ENCODE measurements around the gene PCIF1. TPM values are rescaled to one million over a fixed set of nuclear protein-coding genes. Genes with fewer than 3 reads are reported as not detected.

PCIF1 gene
- total and polyA plus RNA-seq, 7 donors, result 26.4 to 39.3 (median 31.9) TPM

DNA sequence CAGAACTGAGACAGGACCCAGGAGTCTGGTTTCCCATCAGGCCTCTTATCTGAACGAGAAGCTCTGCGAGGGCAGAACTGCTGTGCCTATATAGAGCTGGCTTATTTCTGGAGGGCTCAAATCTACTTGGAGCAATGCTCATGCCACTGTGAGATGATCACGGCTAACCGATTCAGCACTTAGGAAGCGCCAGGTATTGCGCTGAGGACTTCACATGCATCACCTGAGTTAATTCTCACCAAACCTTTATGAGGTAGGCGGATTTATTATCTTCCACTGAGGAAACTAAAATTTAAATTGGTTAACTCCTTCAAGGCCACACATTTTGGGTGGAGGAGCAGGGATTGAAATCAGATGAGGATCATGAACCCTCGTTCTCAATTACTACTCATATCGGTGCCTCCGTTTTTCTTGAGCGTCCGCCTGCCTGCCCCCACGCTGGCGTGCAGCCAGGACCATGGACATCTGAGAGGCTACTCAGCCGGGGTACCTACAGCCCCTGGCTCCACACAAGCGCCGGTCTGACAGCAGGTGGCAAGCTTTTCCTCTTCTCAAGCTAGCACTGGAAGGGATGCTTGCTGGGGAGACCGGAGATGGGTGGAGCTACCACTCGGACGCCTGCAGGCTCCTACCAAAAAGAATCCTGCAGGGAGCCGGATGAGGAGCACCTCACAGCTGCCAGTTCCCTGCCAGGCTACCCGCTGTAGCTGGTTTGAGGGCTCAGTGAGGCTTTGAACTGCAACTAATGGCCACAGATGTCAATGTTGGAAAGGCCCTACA, 1.0 kb upstream of the PCIF1 start:
- peak overlapping the region; percentile 98 to 100 (median 100) for H3K27ac ChIP-seq
- peaks cover 0 to 35% (median 22%) of the 10 kb centered on the region in 4 donors for H3K4me1 ChIP-seq
- intact Hi-C loops (cut with DNase I), result loop anchor here (1.0 to 10.0 kb wide), 4 partner anchors 22 to 569 kb away; partner anchors contain the start of genes CTSA, NEURL2, SYS1 and UBE2C
- TF ChIP-seq POLR2AphosphoS5 (IDR thresholded peaks at IDR 0.05), result peak in 2 of 4 donors; percentile 7 to 11
- TF ChIP-seq POLR2A (IDR thresholded peaks at IDR 0.05), result no peak
- TF ChIP-seq, protein P1, sequence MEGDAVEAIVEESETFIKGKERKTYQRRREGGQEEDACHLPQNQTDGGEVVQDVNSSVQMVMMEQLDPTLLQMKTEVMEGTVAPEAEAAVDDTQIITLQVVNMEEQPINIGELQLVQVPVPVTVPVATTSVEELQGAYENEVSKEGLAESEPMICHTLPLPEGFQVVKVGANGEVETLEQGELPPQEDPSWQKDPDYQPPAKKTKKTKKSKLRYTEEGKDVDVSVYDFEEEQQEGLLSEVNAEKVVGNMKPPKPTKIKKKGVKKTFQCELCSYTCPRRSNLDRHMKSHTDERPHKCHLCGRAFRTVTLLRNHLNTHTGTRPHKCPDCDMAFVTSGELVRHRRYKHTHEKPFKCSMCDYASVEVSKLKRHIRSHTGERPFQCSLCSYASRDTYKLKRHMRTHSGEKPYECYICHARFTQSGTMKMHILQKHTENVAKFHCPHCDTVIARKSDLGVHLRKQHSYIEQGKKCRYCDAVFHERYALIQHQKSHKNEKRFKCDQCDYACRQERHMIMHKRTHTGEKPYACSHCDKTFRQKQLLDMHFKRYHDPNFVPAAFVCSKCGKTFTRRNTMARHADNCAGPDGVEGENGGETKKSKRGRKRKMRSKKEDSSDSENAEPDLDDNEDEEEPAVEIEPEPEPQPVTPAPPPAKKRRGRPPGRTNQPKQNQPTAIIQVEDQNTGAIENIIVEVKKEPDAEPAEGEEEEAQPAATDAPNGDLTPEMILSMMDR (IDR thresholded peaks at IDR 0.05), result peak in 1 of 4 experiments; percentile 17
- TF ChIP-seq EP300 (IDR thresholded peaks at IDR 0.05), result no peak
- peak; percentile 89 for DNase-seq
- H3K4me3 ChIP-seq, result peak overlapping the region; percentile 96 to 100 (median 98)
- WGBS, 2 donors, result 9 to 23% methylated on average over 22 of the region's 22 CpGs
- H3K9me3 ChIP-seq, result no peaks in the 10 kb centered on the region
- no peaks in the 10 kb centered on the region for H3K27me3 ChIP-seq
- H3K36me3 ChIP-seq, result peaks cover 1 to 13% (median 11%) of the 10 kb centered on the region in 4 donors

DNA sequence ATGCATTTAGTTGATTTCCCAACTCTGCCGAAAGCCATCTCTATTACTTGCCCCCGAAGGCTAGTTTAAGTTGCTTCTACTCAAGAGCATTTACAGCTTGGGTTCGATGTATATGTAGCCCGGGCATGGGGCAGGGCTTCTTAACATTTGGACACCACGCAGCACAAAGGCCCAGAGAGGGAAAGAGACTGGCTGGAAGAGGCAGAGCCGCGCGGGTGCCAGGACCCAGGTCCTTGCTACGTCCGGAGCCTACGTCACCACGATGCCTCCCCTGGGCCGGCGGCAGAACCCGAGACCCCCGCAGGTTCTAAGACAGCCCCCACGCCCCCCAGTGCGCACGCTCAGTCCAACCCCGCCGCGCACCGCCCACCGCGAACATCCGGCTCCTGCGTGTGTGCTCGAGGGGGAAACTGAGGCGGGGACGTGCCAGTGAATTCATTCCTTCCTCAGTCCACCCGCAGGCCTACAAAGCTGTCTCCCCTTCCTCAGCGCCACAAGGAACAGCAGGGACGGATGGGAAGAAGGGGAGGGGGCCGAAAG, 367 bp upstream of the PCIF1 start:
- peak overlapping the region; percentile 98 to 100 (median 100) for H3K27ac ChIP-seq
- H3K4me1 ChIP-seq, result peaks cover 0 to 35% (median 22%) of the 10 kb centered on the region in 4 donors
- intact Hi-C loops (cut with DNase I), result loop anchor here (2.0 to 10.0 kb wide), 3 partner anchors 43 to 569 kb away; partner anchors contain the start of genes CTSA, NEURL2, SYS1 and UBE2C
- H3K36me3 ChIP-seq, result peaks cover 8 to 19% (median 16%) of the 10 kb centered on the region in 4 donors
- H3K27me3 ChIP-seq, result no peaks in the 10 kb centered on the region
- H3K9me3 ChIP-seq, result no peaks in the 10 kb centered on the region
- TF ChIP-seq POLR2AphosphoS5 (IDR thresholded peaks at IDR 0.05) (no peak), POLR2A (IDR thresholded peaks at IDR 0.05) (no peak), EP300 (IDR thresholded peaks at IDR 0.05) (no peak)
- TF ChIP-seq, protein P1 (IDR thresholded peaks at IDR 0.05), result no peak
- DNase-seq, result peak; percentile 90
- H3K4me3 ChIP-seq, result peak overlapping the region; percentile 96 to 100 (median 98)
- WGBS, 2 donors, result 0% methylated on average over 34 of the region's 34 CpGs

DNA sequence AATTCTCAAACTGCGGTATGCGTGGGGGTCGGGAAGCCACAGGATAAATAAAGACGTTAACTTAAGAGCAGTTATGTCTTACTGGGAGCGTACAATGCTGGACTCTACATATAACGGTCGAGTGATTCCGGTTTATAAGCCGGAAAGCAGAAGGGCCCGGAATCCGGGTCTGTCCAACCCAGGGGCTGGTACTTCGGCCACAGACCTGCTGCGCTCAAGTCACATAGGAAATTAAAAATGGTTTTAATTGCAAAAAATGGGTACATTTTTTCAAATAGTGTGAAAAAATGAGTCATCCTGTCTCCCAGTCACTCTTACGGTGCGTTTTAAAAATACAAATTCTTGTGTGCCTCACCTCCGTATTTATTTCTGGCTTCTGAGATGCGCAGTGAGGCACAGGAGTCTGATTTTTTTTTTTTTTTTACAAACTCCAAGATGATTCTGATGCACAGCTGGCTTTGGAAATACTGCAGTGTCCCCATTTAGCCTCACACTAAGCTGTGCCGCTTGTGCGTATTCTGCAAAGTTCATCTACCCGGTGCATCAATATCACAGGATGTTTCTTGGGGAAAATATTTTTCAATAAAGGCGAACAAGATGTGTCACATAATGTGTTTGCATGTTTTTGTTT, 1.0 kb downstream of the PCIF1 start:
- no peaks in the 10 kb centered on the region for H3K27me3 ChIP-seq
- no peak for DNase-seq
- no peaks in the 10 kb centered on the region for H3K9me3 ChIP-seq
- H3K27ac ChIP-seq, result peak overlapping the region; percentile 98 to 100 (median 100)
- peaks cover 22 to 33% (median 30%) of the 10 kb centered on the region in 4 donors for H3K36me3 ChIP-seq
- H3K4me3 ChIP-seq, result peak overlapping the region; percentile 57 to 100 (median 96)
- 11 to 13% methylated on average over 21 of the region's 21 CpGs for WGBS, 2 donors
- intact Hi-C loops (cut with DNase I), result loop anchor here (1.0 to 10.0 kb wide), 4 partner anchors 37 to 571 kb away; partner anchors contain the start of genes CTSA, NEURL2, SYS1 and UBE2C
- TF ChIP-seq POLR2A (IDR thresholded peaks at IDR 0.05), result peak; percentile 61 to 66
- TF ChIP-seq, protein P1 (IDR thresholded peaks at IDR 0.05), result no peak
- H3K4me1 ChIP-seq, result peaks cover 0 to 35% (median 22%) of the 10 kb centered on the region in 4 donors

DNA sequence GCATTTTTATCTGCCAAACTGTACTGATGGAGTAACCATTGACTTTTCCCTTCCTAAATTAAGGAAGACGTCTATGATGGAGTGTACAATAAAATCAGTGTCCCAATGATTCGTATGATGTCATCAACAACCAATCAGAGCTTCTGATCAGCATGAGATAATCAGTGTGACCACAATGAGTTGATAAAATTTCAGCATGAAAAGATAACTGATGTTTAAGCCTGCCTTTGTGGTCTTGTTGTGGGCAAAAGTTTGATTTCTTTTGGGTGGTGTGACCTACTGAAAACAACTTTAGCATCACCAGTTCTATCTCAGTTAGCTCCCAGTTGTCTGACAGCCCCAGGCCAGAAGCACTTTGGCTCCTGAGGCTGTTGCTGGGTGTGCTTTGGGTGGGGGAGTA, 3.3 kb downstream of the PCIF1 start:
- Histone ChIP-seq H3K4me1 (peaks cover 0 to 34% (median 21%) of the 10 kb centered on the region in 4 donors), H3K27me3 (no peaks in the 10 kb centered on the region), H3K27ac (peak overlapping the region in 1 of 4 donors; percentile 100), H3K9me3 (no peaks in the 10 kb centered on the region), H3K36me3 (peaks cover 36 to 54% (median 39%) of the 10 kb centered on the region in 4 donors), H3K4me3 (no peak overlapping the region)
- TF ChIP-seq, protein P1 (IDR thresholded peaks at IDR 0.05), result no peak
- TF ChIP-seq EP300 (IDR thresholded peaks at IDR 0.05) (no peak), POLR2A (IDR thresholded peaks at IDR 0.05) (no peak), POLR2AphosphoS5 (IDR thresholded peaks at IDR 0.05) (no peak)
- 63 to 81% methylated on average over 2 of the region's 2 CpGs for WGBS, 2 donors
- intact Hi-C loops (cut with DNase I), result loop anchor here (10.0 kb wide), 2 partner anchors 123 to 573 kb away; partner anchors contain the start of genes SYS1 and UBE2C
- no peak for DNase-seq
